Measurements from ENCODE around the gene UBR3.
"Not testable (repeated sequence)": the region's sequence is repeated elsewhere in the genome, so short reads cannot be mapped to it uniquely, and the experiment has no call there.

UBR3 gene

DNA sequence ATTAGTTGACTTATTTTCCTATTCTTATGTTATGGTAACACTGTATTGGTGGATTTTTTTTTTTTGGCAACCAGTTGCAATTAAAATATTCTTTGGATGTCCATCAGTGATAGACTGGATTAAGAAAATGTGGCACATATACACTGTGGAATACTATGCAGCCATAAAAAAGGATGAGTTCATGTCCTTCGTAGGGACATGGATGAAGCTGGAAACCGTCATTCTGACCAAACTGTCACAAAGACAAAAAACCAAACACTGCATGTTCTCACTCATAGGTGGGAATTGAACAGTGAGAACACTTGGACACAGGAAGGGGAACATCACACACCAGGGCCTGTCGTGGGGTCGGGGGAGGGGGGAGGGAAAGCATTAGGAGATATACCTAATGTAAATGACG is 130.0 kb downstream of the UBR3 start:
- H3K9me3 ChIP-seq (ENCODE audit: control insufficient read depth, low read length); H3K9ac ChIP-seq (ENCODE audit: low read length); H3K27me3 ChIP-seq (replicated peaks; ENCODE audit: control insufficient read depth, insufficient read depth, low read length); DNase-seq (ENCODE audit: low read depth); H3K4me3 ChIP-seq (ENCODE audit: low read length); H3K4me1 ChIP-seq (ENCODE audit: control insufficient read depth, insufficient read depth, low read length): not testable (repeated sequence)
- peaks cover 45% of the 10 kb centered on the region for H3K36me3 ChIP-seq (ENCODE audit: control insufficient read depth, insufficient read depth, low read length, severe bottlenecking)

DNA sequence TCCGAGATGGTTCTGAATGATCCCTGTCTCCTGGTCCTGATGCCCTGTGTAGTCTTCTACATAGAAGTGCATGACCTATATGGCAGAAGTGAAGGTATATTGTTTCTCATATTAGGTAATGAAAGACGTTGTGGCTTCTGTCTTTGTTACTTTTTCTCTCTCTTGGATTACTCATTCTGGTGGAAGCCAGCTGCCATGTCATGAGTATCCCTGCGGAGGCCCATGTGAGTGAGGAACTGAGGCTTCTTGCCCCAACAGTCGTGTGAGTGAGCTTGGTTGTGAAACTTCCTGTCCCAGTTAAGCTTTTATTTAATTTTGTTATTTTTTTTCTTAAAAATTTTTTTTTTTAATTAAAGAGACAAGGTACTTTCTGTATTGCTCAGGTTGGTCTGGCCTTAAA is 134.7 kb downstream of the UBR3 start:
- H3K27me3 ChIP-seq (replicated peaks; ENCODE audit: control insufficient read depth, insufficient read depth, low read length) = no peaks in the 10 kb centered on the region
- peak; percentile 52 for DNase-seq (ENCODE audit: low read depth)
- no peak overlapping the region for H3K9ac ChIP-seq (ENCODE audit: low read length)
- H3K36me3 ChIP-seq (ENCODE audit: control insufficient read depth, insufficient read depth, low read length, severe bottlenecking) = peaks cover 66% of the 10 kb centered on the region
- H3K9me3 ChIP-seq (ENCODE audit: control insufficient read depth, low read length) = peaks cover 4% of the 10 kb centered on the region
- peaks cover 30% of the 10 kb centered on the region for H3K4me1 ChIP-seq (ENCODE audit: control insufficient read depth, insufficient read depth, low read length)
- H3K4me3 ChIP-seq (ENCODE audit: low read length) = peak overlapping the region; percentile 60

DNA sequence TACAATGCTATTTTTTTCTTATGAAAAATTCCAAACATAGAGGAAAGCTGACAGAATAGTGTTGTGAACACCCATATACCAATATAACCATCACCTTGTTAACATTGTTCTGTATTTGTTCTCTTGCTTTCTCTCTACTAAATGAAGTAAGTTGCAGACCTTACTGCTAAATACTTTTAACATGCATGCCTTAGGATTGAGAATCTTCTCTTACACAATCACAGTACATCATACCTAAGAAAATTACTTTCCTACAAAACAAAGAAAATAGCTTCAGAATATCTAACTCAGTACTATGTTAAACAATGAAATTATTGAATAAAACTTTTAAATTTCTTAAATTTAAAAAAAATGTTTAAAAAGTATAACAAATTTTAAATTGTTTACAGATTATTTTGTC is 136.5 kb downstream of the UBR3 start:
- no peak overlapping the region for H3K4me3 ChIP-seq (ENCODE audit: low read length)
- peak; percentile 31 for DNase-seq (ENCODE audit: low read depth)
- H3K9me3 ChIP-seq (ENCODE audit: control insufficient read depth, low read length) = peaks cover 4% of the 10 kb centered on the region
- H3K4me1 ChIP-seq (ENCODE audit: control insufficient read depth, insufficient read depth, low read length) = peaks cover 30% of the 10 kb centered on the region
- peaks cover 58% of the 10 kb centered on the region for H3K36me3 ChIP-seq (ENCODE audit: control insufficient read depth, insufficient read depth, low read length, severe bottlenecking)
- no peak overlapping the region for H3K9ac ChIP-seq (ENCODE audit: low read length)
- no peaks in the 10 kb centered on the region for H3K27me3 ChIP-seq (replicated peaks; ENCODE audit: control insufficient read depth, insufficient read depth, low read length)

DNA sequence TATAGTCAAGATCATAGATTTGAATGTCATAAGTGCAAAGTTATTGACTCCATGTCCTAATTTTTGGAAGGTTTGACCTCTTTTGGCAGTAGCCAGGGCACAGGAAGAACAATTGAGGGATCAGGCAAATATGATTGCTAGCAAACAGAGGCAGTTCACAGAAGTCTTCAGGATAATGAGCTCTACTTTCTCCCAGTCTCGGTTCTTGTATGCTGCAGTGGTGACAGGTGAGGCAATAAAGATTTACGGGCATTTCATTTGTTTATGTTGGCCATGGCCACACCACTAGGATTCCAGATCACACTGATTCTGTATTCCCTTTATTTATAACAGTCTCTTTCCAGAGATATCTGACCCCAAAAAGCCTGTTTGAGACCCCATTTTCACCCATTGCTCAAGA is 137.5 kb downstream of the UBR3 start:
- Histone ChIP-seq H3K27me3 (replicated peaks; ENCODE audit: control insufficient read depth, insufficient read depth, low read length) (no peaks in the 10 kb centered on the region), H3K4me3 (ENCODE audit: low read length) (no peak overlapping the region), H3K9ac (ENCODE audit: low read length) (no peak overlapping the region), H3K4me1 (ENCODE audit: control insufficient read depth, insufficient read depth, low read length) (peaks cover 30% of the 10 kb centered on the region), H3K36me3 (ENCODE audit: control insufficient read depth, insufficient read depth, low read length, severe bottlenecking) (peaks cover 50% of the 10 kb centered on the region), H3K9me3 (ENCODE audit: control insufficient read depth, low read length) (no peaks in the 10 kb centered on the region)
- DNase-seq (ENCODE audit: low read depth) = no peak

DNA sequence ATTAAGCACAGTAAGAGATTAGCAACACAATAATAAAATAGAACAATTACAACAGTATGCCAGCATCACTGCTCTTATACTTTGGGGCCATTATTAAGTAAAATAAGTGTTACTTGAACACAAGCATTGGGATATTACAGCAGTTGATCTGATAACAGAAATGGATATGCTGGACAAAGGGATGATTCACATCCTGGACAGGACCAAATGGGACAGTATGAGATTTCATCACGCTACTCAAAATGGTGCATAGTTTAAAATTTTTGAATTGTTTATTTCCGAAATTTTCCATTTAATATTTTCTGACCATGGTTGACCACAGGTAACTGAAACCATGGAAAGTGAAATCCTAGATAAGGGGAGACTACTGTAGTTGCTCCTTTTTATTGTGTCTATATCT is 138.2 kb downstream of the UBR3 start:
- no peak for DNase-seq (ENCODE audit: low read depth)
- Histone ChIP-seq H3K36me3 (ENCODE audit: control insufficient read depth, insufficient read depth, low read length, severe bottlenecking) (peaks cover 47% of the 10 kb centered on the region), H3K27me3 (replicated peaks; ENCODE audit: control insufficient read depth, insufficient read depth, low read length) (no peaks in the 10 kb centered on the region), H3K4me3 (ENCODE audit: low read length) (no peak overlapping the region), H3K4me1 (ENCODE audit: control insufficient read depth, insufficient read depth, low read length) (peaks cover 30% of the 10 kb centered on the region), H3K9me3 (ENCODE audit: control insufficient read depth, low read length) (no peaks in the 10 kb centered on the region), H3K9ac (ENCODE audit: low read length) (no peak overlapping the region)

DNA sequence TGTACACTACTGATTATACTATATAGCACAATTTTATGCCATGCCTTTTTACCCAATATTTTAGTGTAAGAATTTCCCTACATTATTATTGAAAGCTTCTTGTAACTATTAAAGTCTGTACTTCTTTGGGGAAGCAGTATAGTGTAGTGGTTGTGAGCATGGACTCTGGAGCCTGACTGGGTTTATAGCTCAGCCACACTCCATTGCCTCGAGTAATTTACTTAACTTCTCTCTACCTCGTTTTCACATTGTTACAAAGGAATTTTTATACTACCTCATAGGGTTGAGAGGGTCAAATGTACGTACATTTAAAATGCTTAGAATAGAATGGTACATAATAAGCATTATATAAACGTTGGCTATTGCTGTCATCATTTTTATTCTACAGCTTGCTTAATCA is 139.2 kb downstream of the UBR3 start:
- H3K4me1 ChIP-seq (ENCODE audit: control insufficient read depth, insufficient read depth, low read length) = peaks cover 28% of the 10 kb centered on the region
- no peaks in the 10 kb centered on the region for H3K27me3 ChIP-seq (replicated peaks; ENCODE audit: control insufficient read depth, insufficient read depth, low read length)
- no peak for DNase-seq (ENCODE audit: low read depth)
- no peaks in the 10 kb centered on the region for H3K9me3 ChIP-seq (ENCODE audit: control insufficient read depth, low read length)
- peaks cover 41% of the 10 kb centered on the region for H3K36me3 ChIP-seq (ENCODE audit: control insufficient read depth, insufficient read depth, low read length, severe bottlenecking)
- H3K9ac ChIP-seq (ENCODE audit: low read length) = no peak overlapping the region
- H3K4me3 ChIP-seq (ENCODE audit: low read length) = no peak overlapping the region

DNA sequence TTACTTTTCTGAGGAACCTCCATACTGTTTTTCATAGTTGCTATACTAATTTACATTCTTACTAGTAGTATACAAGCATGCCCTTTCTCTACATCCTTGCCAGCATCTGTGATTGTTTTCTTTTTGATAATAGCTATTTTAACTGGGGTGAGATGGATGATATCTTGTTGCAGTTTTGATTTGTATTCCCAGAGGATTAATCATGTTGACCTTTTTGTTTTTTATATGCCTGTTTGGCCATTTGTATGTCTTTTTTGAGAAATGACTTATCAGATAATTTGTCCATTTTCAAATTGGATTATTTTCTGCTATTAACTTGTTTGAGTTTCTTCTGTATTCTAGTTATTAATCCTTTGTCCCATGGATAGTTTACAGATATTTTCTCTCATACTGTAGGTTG is 141.5 kb downstream of the UBR3 start:
- Histone ChIP-seq H3K4me3 (ENCODE audit: low read length) (no peak overlapping the region), H3K4me1 (ENCODE audit: control insufficient read depth, insufficient read depth, low read length) (peaks cover 15% of the 10 kb centered on the region), H3K9me3 (ENCODE audit: control insufficient read depth, low read length) (no peaks in the 10 kb centered on the region), H3K9ac (ENCODE audit: low read length) (no peak overlapping the region), H3K27me3 (replicated peaks; ENCODE audit: control insufficient read depth, insufficient read depth, low read length) (no peaks in the 10 kb centered on the region), H3K36me3 (ENCODE audit: control insufficient read depth, insufficient read depth, low read length, severe bottlenecking) (peaks cover 41% of the 10 kb centered on the region)
- no peak for DNase-seq (ENCODE audit: low read depth)

DNA sequence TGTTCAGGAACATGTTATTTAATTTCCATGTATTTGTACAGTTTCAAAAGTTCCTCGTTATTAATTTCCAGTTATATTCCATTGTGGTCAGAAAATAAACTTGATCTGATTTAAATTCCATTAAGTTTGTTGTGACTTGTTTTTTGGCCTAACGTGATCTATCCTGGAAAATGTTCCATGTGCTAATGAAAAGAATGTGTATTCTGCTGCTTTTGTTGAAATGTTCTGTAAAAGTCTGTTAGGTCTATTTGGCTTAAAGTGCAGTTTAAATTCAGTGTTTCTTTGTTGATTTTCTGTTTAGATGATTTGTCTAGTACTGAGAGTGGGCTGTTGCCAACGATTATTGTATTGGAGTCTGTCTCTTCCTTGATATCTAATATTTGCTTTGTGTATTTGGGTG is 148.0 kb downstream of the UBR3 start:
- H3K4me1 ChIP-seq (ENCODE audit: control insufficient read depth, insufficient read depth, low read length) = no peaks in the 10 kb centered on the region
- H3K9ac ChIP-seq (ENCODE audit: low read length) = no peak overlapping the region
- H3K9me3 ChIP-seq (ENCODE audit: control insufficient read depth, low read length) = peaks cover 18% of the 10 kb centered on the region
- H3K4me3 ChIP-seq (ENCODE audit: low read length) = no peak overlapping the region
- no peak for DNase-seq (ENCODE audit: low read depth)
- H3K36me3 ChIP-seq (ENCODE audit: control insufficient read depth, insufficient read depth, low read length, severe bottlenecking) = peaks cover 25% of the 10 kb centered on the region
- H3K27me3 ChIP-seq (replicated peaks; ENCODE audit: control insufficient read depth, insufficient read depth, low read length) = no peaks in the 10 kb centered on the region

DNA sequence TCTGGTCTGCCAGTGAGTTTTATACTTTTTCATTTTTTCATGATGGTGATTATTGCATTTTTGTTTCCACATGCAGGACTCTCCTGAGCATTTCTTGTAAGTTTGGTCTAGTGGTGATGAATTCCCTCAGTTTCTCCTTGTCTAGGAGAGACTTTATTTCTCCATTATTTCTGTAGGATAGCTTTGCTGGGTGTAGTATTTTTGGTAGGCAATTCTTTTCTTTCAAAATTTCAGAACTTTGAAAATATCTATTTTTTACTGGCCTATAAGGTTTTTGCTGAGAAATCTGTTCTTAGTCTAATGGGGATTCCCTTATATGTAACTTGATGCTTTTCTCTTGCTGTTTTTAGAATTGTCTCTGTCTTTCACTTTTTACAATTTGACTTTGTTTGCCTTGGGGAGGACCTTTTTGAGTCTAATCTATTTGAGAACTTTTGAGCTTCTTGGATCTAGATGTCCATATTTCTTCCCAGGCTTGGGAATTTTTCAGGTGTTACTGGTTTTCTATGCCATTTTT is 149.1 kb downstream of the UBR3 start:
- DNase-seq (ENCODE audit: low read depth) = no peak
- H3K9ac ChIP-seq (ENCODE audit: low read length) = no peak overlapping the region
- peak overlapping the region; percentile 29 for H3K4me3 ChIP-seq (ENCODE audit: low read length)
- H3K27me3 ChIP-seq (replicated peaks; ENCODE audit: control insufficient read depth, insufficient read depth, low read length) = no peaks in the 10 kb centered on the region
- peaks cover 18% of the 10 kb centered on the region for H3K9me3 ChIP-seq (ENCODE audit: control insufficient read depth, low read length)
- no peaks in the 10 kb centered on the region for H3K4me1 ChIP-seq (ENCODE audit: control insufficient read depth, insufficient read depth, low read length)
- H3K36me3 ChIP-seq (ENCODE audit: control insufficient read depth, insufficient read depth, low read length, severe bottlenecking) = peaks cover 26% of the 10 kb centered on the region

DNA sequence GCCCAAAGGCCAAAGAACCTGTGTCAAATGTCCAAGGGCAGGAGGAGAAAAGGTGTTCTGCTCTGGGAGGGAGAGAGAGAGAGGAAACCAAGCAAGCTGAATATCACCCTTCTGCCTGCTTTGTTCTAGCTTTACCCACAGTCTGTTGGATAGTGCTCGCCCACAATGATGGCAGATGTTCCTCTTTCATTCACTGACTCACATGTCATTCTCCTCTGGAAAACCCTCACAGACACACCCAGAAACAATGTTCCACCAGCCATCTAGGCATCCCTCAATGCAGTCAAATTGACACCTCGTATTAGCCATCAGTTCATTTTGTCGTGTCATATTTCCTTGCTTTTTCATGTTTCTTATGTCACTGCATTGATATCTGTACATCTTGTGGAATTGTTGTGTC is 150.3 kb downstream of the UBR3 start:
- no peak for DNase-seq (ENCODE audit: low read depth)
- peaks cover 26% of the 10 kb centered on the region for H3K36me3 ChIP-seq (ENCODE audit: control insufficient read depth, insufficient read depth, low read length, severe bottlenecking)
- peaks cover 18% of the 10 kb centered on the region for H3K9me3 ChIP-seq (ENCODE audit: control insufficient read depth, low read length)

DNA sequence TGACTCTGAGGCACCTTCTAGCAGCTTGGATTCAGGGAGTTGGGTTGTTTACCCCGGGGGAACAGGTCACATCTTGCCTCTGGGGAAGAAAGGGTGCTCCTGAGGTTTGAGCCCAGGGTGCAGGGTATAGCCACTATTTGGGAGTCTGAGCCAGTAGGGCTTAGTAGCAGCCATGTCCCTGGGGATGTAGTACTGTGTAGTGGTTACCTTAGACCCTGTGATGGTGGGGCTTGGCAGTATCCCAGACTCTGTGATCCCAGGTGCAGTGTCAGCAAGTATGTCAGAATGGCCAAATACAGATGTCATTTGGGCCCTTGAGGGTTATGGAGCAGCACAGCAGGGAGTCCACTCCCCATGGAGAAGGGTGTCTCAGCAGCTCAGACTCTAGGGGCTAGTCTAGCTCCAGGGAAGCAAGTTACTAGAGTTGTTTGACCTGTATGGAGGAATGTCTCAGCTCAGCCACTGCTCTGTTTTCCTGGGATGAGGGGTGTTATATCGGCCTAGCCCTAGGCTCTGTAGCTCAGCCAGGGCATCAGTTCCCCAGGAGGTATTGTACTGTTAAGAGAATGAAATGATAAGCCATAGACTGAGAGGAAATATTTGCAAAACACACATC is 151.3 kb downstream of the UBR3 start:
- Histone ChIP-seq H3K9ac (ENCODE audit: low read length) (no peak overlapping the region), H3K4me3 (ENCODE audit: low read length) (no peak overlapping the region), H3K9me3 (ENCODE audit: control insufficient read depth, low read length) (peaks cover 18% of the 10 kb centered on the region), H3K36me3 (ENCODE audit: control insufficient read depth, insufficient read depth, low read length, severe bottlenecking) (peaks cover 26% of the 10 kb centered on the region), H3K27me3 (replicated peaks; ENCODE audit: control insufficient read depth, insufficient read depth, low read length) (no peaks in the 10 kb centered on the region), H3K4me1 (ENCODE audit: control insufficient read depth, insufficient read depth, low read length) (no peaks in the 10 kb centered on the region)
- no peak for DNase-seq (ENCODE audit: low read depth)

More for the DNA sequence above, 150.3 kb downstream of the UBR3 start:
- no peaks in the 10 kb centered on the region for H3K4me1 ChIP-seq (ENCODE audit: control insufficient read depth, insufficient read depth, low read length)
- H3K27me3 ChIP-seq (replicated peaks; ENCODE audit: control insufficient read depth, insufficient read depth, low read length) = no peaks in the 10 kb centered on the region
- no peak overlapping the region for H3K9ac ChIP-seq (ENCODE audit: low read length)
- no peak overlapping the region for H3K4me3 ChIP-seq (ENCODE audit: low read length)

DNA sequence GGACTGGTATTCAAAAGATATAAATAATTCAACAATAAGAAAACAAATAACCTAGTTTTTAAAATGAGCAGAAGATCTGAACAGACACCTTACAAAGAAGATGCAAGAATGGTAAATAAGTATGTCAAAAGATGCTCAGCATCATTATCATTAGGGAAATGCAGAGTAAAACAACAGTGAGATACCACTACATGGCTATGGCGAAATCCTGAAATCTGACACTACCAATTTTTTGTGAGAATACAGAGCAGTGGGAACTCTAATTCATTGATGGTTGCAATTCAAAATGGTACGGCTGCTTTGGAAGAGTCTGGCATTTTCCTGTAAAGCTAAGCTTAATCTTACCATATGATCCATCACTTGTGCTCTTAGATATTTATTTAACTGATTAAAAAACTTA is 151.8 kb downstream of the UBR3 start:
- peaks cover 26% of the 10 kb centered on the region for H3K36me3 ChIP-seq (ENCODE audit: control insufficient read depth, insufficient read depth, low read length, severe bottlenecking)

More for the DNA sequence above, 151.8 kb downstream of the UBR3 start:
- peak; percentile 49 for DNase-seq (ENCODE audit: low read depth)
- Histone ChIP-seq H3K4me3 (ENCODE audit: low read length) (no peak overlapping the region), H3K9ac (ENCODE audit: low read length) (no peak overlapping the region), H3K9me3 (ENCODE audit: control insufficient read depth, low read length) (peaks cover 18% of the 10 kb centered on the region), H3K4me1 (ENCODE audit: control insufficient read depth, insufficient read depth, low read length) (no peaks in the 10 kb centered on the region), H3K27me3 (replicated peaks; ENCODE audit: control insufficient read depth, insufficient read depth, low read length) (no peaks in the 10 kb centered on the region)

Measured in adipocyte (in vitro differentiated cells).